Measurements from ENCODE around the gene ACOX1. TPM values are rescaled to one million over a fixed set of nuclear protein-coding genes. Genes with fewer than 3 reads are reported as not detected.

Gene ACOX1
- total and polyA plus RNA-seq, 2 of the 13 experiments (the other 11 are each of a cell fraction or from before 2014, with no cell fraction given) = 86.4 to 120 TPM

GRCh38 chr17:75941442-75941819, 37.5 kb downstream of the ACOX1 start (continued):
- TF ChIP-seq FOXP4 (CRISPR knock-in tag; IDR thresholded peaks at IDR 0.05) = no peak

- POLR2A ChIA-PET = interaction anchor here (0.6 to 1.9 kb wide), 20 partner anchors 11 to 311 kb away, joined by 3 to 16 read pairs (median 6); partner anchors contain the start of genes ACOX1, CDK3, MRPL38 and TEN1
- in situ Hi-C loops (cut with HindIII; ENCODE audit: extremely low pct_ligation_motif_present, low pct_unique_long_range_greater_than_20kb) = no loop called here
- FAIRE-seq = peak; percentile 56
- TF ChIP-seq GTF2F1 (IDR thresholded peaks at IDR 0.05; ENCODE audit: low read length) (no peak), ELF3 (CRISPR knock-in tag; IDR thresholded peaks at IDR 0.05) (peak; percentile 82; the same call in 1 of the 2 replicates), HIC2 (CRISPR knock-in tag; IDR thresholded peaks at IDR 0.05; ENCODE audit: low read depth) (peak; percentile 75; the same call in 1 of the 2 replicates), ZNF326 (CRISPR knock-in tag; IDR thresholded peaks at IDR 0.05; ENCODE audit: borderline replicate concordance) (peak; percentile 95), XRCC5 (optimal IDR thresholded peaks at IDR 0.05; ENCODE audit: low read length) (peak; percentile 98), MYNN (CRISPR knock-in tag; IDR thresholded peaks at IDR 0.05; ENCODE audit: low read depth) (0 out of 2 replicates have a peak, but pooled peaks have one; percentile 29), ZSCAN12 (CRISPR knock-in tag; IDR thresholded peaks at IDR 0.05) (no peak; the same call in 1 of the 2 replicates), SP140L (CRISPR knock-in tag; IDR thresholded peaks at IDR 0.05; ENCODE audit: borderline replicate concordance) (peak; percentile 60; the same call in 1 of the 2 replicates), ATM (IDR thresholded peaks at IDR 0.05; ENCODE audit: borderline replicate concordance) (no peak), YY1 (IDR thresholded peaks at IDR 0.05; ENCODE audit: insufficient read depth, insufficient replicate concordance, low read depth, low read length) (peak; percentile 89), ATF6 (CRISPR knock-in tag; conservative IDR thresholded peaks at IDR 0.05) (0 out of 2 replicates have a peak, but pooled peaks have one; percentile 37), TBX2 (CRISPR knock-in tag; IDR thresholded peaks at IDR 0.05; ENCODE audit: borderline replicate concordance) (peak; percentile 91), SATB2 (CRISPR knock-in tag; IDR thresholded peaks at IDR 0.05) (no peak), ESRRA (CRISPR knock-in tag; IDR thresholded peaks at IDR 0.05; ENCODE audit: low read depth) (peak; percentile 62; the same call in 1 of the 2 replicates), DNMT1 (CRISPR knock-in tag; IDR thresholded peaks at IDR 0.05) (peak; percentile 93), MATR3 (CRISPR knock-in tag; IDR thresholded peaks at IDR 0.05) (no peak)
Measured at GRCh38 chr17:75940727-75941441, 38.1 kb downstream of the ACOX1 start, which contains the start of gene FBF1. Gene FBF1, minus strand, starts transcription at chr17:75941042. Its CDS starts 2,893 bp downstream, at chr17:75938149.

More at GRCh38 chr17:75940727-75941441, 38.1 kb downstream of the ACOX1 start, which contains the start of gene FBF1:
- H2AFZ ChIP-seq (ENCODE audit: low read length) = no peak within 1 kb of the TSS
- H3K9me3 ChIP-seq (ENCODE audit: low read length) = no peaks in the 10 kb centered on the region
- peak within 1 kb of the TSS; percentile 78 for H3K9ac ChIP-seq (ENCODE audit: insufficient read depth, low read depth, low read length)
- peak within 1 kb of the TSS; percentile 49 for H3K27ac ChIP-seq (ENCODE audit: extremely low read length, insufficient read depth, low read length)
- H3K4me2 ChIP-seq (ENCODE audit: low read depth, low read length) = peak within 1 kb of the TSS; percentile 92
- peak; percentile 96 for ATAC-seq
- H3K27me3 ChIP-seq (ENCODE audit: control insufficient read depth in 1 of 2, insufficient read depth in 2 of 2, low read length in 2 of 2) = no peaks in the 10 kb centered on the region; a peak in 1 of 5 replicates
- WGBS (ENCODE audit: low lambda C conversion rate) = 0% methylated on average over 32 of the region's 63 CpGs
- CTCF ChIA-PET (ENCODE audit: low intra/inter-chr PET ratio, low total read pairs) = interaction anchor here (1.0 kb wide), 1 partner anchor 36 kb away, joined by 3 read pairs; the partner anchor contains the start of gene MRPL38
- BruUV-seq (replicated peaks) = no TSS peak
- H3K4me1 ChIP-seq (ENCODE audit: insufficient read depth, low read length) = peaks cover 27% of the 10 kb centered on the region
- H3K79me2 ChIP-seq (ENCODE audit: insufficient read depth, low read length) = no peaks in the 10 kb centered on the region
- H3K4me3 ChIP-seq (replicated peaks in 1 of 3; ENCODE audit: insufficient read depth in 1 of 3, low read depth in 2 of 3, low read length in 3 of 3) = peak within 1 kb of the TSS; percentile 73 to 83 (median 79)
- DNase-seq (ENCODE audit: low spot score) = peak; percentile 93
- no peaks in the 10 kb centered on the region for H4K20me1 ChIP-seq (ENCODE audit: insufficient read depth, low read length)
- intact Hi-C loops (cut with micrococcal nuclease; ENCODE audit: unreplicated experiment) = loop anchor here (5.0 kb wide), 1 partner anchor 56 kb away; no protein-coding TSS in a partner anchor
- H3K36me3 ChIP-seq (replicated peaks in 1 of 2; ENCODE audit: control insufficient read depth in 1 of 2, insufficient read depth in 2 of 2, low read length in 2 of 2) = peaks cover 2 to 9% of the 10 kb centered on the region in 2 experiments; a peak in 3 of 5 replicates
